Embryonic facial prominence (tissue), 1 donor: Measurements from ENCODE around the gene GPC6.

Source experiments
- DNase-seq: peaks from one replicate; pipeline ENCODE4 v3.0.0-alpha.2; 2016; ENCODE audit errors: extremely low spot score

Gene GPC6

GRCh38 chr13:93732186-93732585 is 505.6 kb downstream of the GPC6 start:
- no peak for DNase-seq

GRCh38 chr13:93736081-93736480 is 509.5 kb downstream of the GPC6 start:
- no peak for DNase-seq

- no peak for DNase-seq
Observed at GRCh38 chr13:93736909-93737308, 510.3 kb downstream of the GPC6 start.

GRCh38 chr13:93740334-93740733 is 513.7 kb downstream of the GPC6 start:
- no peak for DNase-seq

GRCh38 chr13:93744033-93744432 is 517.4 kb downstream of the GPC6 start:
- no peak for DNase-seq

GRCh38 chr13:93744886-93745285 is 518.3 kb downstream of the GPC6 start:
- no peak for DNase-seq

- no peak for DNase-seq
Observed at GRCh38 chr13:93745884-93746283, 519.3 kb downstream of the GPC6 start.

GRCh38 chr13:93746589-93746988 is 520.0 kb downstream of the GPC6 start:
- no peak for DNase-seq

GRCh38 chr13:93750676-93751075 is 524.1 kb downstream of the GPC6 start:
- DNase-seq = no peak

- DNase-seq = no peak
Observed at GRCh38 chr13:93751117-93751516, 524.5 kb downstream of the GPC6 start.

- no peak for DNase-seq
Observed at GRCh38 chr13:93752541-93752940, 525.9 kb downstream of the GPC6 start.

GRCh38 chr13:93753639-93754038 is 527.0 kb downstream of the GPC6 start:
- no peak for DNase-seq

GRCh38 chr13:93755341-93755740 is 528.7 kb downstream of the GPC6 start:
- no peak for DNase-seq

- DNase-seq = no peak
Observed at GRCh38 chr13:93758575-93758974, 532.0 kb downstream of the GPC6 start.

- no peak for DNase-seq
Observed at GRCh38 chr13:93762708-93763426, 536.3 kb downstream of the GPC6 start.

- DNase-seq = no peak
Observed at GRCh38 chr13:93765062-93765461, 538.5 kb downstream of the GPC6 start.

- no peak for DNase-seq
Observed at GRCh38 chr13:93765811-93766210, 539.2 kb downstream of the GPC6 start.

- DNase-seq = no peak
Observed at GRCh38 chr13:93766719-93767118, 540.1 kb downstream of the GPC6 start.

- no peak for DNase-seq
Observed at GRCh38 chr13:93767180-93767916, 540.7 kb downstream of the GPC6 start.

- no peak for DNase-seq
Observed at GRCh38 chr13:93767917-93768409, 541.4 kb downstream of the GPC6 start.

GRCh38 chr13:93769101-93769500 is 542.5 kb downstream of the GPC6 start:
- no peak for DNase-seq

- DNase-seq = no peak
Observed at GRCh38 chr13:93769607-93770006, 543.0 kb downstream of the GPC6 start.

GRCh38 chr13:93771227-93771626 is 544.6 kb downstream of the GPC6 start:
- no peak for DNase-seq
